Tibial nerve (tissue), 4 donors: ENCODE data around the gene TMC4. TPM values are rescaled to one million over a fixed set of nuclear protein-coding genes. Genes with fewer than 3 reads are reported as not detected.

Experiments
- DNase-seq, 2 donors: peaks; one replicate each; pipeline ENCODE4 v3.0.0-alpha.2; 2019; ENCODE audit warnings: low spot score in 2 of 2
- H3K27ac ChIP-seq, 4 donors: fragments of 200-600 bp; sonication (generic) in 3 of 4; one replicate each; pipeline ENCODE4 v1.5.1; 2017 to 2019; ENCODE audit warnings: mild to moderate bottlenecking in 1 of 4
- H3K27me3 ChIP-seq, 2 donors: fragments of 200-600 bp; sonication (generic) in 1 of 2; one replicate each; pipeline versions ENCODE4 v1.5.1 to v1.6.0; 2017 to 2019
- H3K36me3 ChIP-seq, 3 donors: fragments of 200-600 bp; sonication (generic); one replicate each; pipeline ENCODE4 v1.5.1; 2018 to 2019
- H3K4me1 ChIP-seq, 4 donors: fragments of 200-600 bp; sonication (generic) in 3 of 4; one replicate each; pipeline ENCODE4 v1.5.1; 2017 to 2019
- H3K4me3 ChIP-seq, 4 donors: fragments of 200-600 bp; sonication (generic) in 3 of 4; one replicate each; pipeline ENCODE4 v1.5.1; 2017 to 2019; ENCODE audit warnings: mild to moderate bottlenecking in 1 of 4, moderate library complexity in 1 of 4
- H3K9me3 ChIP-seq, 4 donors: fragments of 200-600 bp; sonication (generic) in 3 of 4; one replicate each; pipeline ENCODE4 v1.5.1; 2017 to 2019
- CTCF ChIP-seq, 5 experiments: fragments of 200-600 bp in 3 of 5; fragments of 450-650 bp in 2 of 5; sonication (generic) in 3 of 5; IDR thresholded peaks; one replicate each; pipeline ENCODE4 v1.5.1; 2016 to 2019; ENCODE audit warnings: antibody characterized with exemption in 5 of 5, mild to moderate bottlenecking in 3 of 5, moderate library complexity in 2 of 5
- EP300 ChIP-seq, 2 donors: sonication (generic); formaldehyde crosslinking; IDR thresholded peaks; one replicate each; pipeline ENCODE4 v1.6.1; 2017; ENCODE audit warnings: antibody characterized with exemption in 2 of 2, mild to moderate bottlenecking in 1 of 2
- POLR2A ChIP-seq, 2 donors: fragments of 450-650 bp; IDR thresholded peaks; one replicate each; pipeline ENCODE4 v1.6.1; 2017; ENCODE audit warnings: antibody characterized with exemption in 2 of 2, mild to moderate bottlenecking in 2 of 2, moderate library complexity in 2 of 2
- WGBS, 2 donors: methylation state at CpG; one replicate each; pipeline ENCODE4 v1.1.5; 2018; 5-methylcytosine and 5-hydroxymethylcytosine counted together
- total RNA-seq, 4 donors: library from RNA; depleted of rRNA; stranded (reverse); fragments of >200 nt; gene quantifications; one replicate each; pipeline ENCODE4 v1.1.0, GENCODE V29; 2016

The TMC4 gene
- total RNA-seq, 4 donors from 2014 or later: 0.22 to 8.8 (median 4.4) TPM; not detected in 1

- no peaks in the 10 kb centered on the region for H3K9me3 ChIP-seq
- H3K4me3 ChIP-seq: no peak overlapping the region
- DNase-seq: no peak
- no peak overlapping the region for H3K27ac ChIP-seq
- H3K36me3 ChIP-seq: peaks cover 2 to 100% (median 36%) of the 10 kb centered on the region in 3 donors
- no peaks in the 10 kb centered on the region for H3K4me1 ChIP-seq
- no peaks in the 10 kb centered on the region for H3K27me3 ChIP-seq
- no peak for TF ChIP-seq CTCF (IDR thresholded peaks at IDR 0.05)
- 92 to 94% methylated on average over 14 to 17 of the region's 17 CpGs for WGBS, 2 donors
These were observed 49.3 kb downstream of the TMC4 start for GRCh38 chr19:54123682-54124081.

- 90 to 93% methylated on average over 10 of the region's 10 CpGs for WGBS, 2 donors
- Histone ChIP-seq H3K4me1 (peaks cover 0 to 10% (median 9%) of the 10 kb centered on the region in 4 donors), H3K36me3 (peaks cover 2 to 84% (median 28%) of the 10 kb centered on the region in 3 donors), H3K4me3 (no peak overlapping the region), H3K9me3 (no peaks in the 10 kb centered on the region), H3K27me3 (no peaks in the 10 kb centered on the region), H3K27ac (no peak overlapping the region)
- TF ChIP-seq CTCF (IDR thresholded peaks at IDR 0.05) (no peak), EP300 (IDR thresholded peaks at IDR 0.05) (no peak), POLR2A (IDR thresholded peaks at IDR 0.05) (no peak)
- DNase-seq: no peak
These were observed 51.7 kb downstream of the TMC4 start for GRCh38 chr19:54121259-54121658.

GRCh38 chr19:54115109-54116063 lies 57.6 kb downstream of the TMC4 start, which contains the start of the genes PRPF31 and TFPT:
Gene PRPF31, plus strand, starts transcription at chr19:54115754. Its CDS starts 2,525 bp downstream, at chr19:54118279.
Gene TFPT, minus strand, starts transcription at chr19:54115657. Its CDS starts 388 bp downstream, at chr19:54115269.
- 0 to 1% methylated on average over 60 of the region's 60 CpGs for WGBS, 2 donors
- Histone ChIP-seq H3K4me3 (peak within 1 kb of the TSS; percentile 74 to 86 (median 77)), H3K4me1 (peaks cover 0 to 28% (median 25%) of the 10 kb centered on the region in 4 donors), H3K36me3 (peaks cover 0 to 52% (median 10%) of the 10 kb centered on the region in 3 donors), H3K27ac (peak within 1 kb of the TSS; percentile 80 to 99 (median 86)), H3K27me3 (no peaks in the 10 kb centered on the region), H3K9me3 (no peaks in the 10 kb centered on the region)
- TF ChIP-seq EP300 (IDR thresholded peaks at IDR 0.05) (peak; percentile 78 to 99), POLR2A (IDR thresholded peaks at IDR 0.05) (peak; percentile 15 to 58), CTCF (IDR thresholded peaks at IDR 0.05) (peak in 1 of 5 experiments; percentile 57)
- peak; percentile 99 to 100 for DNase-seq

- DNase-seq: no peak
- H3K27me3 ChIP-seq: no peaks in the 10 kb centered on the region
- H3K4me1 ChIP-seq: peaks cover 0 to 28% (median 25%) of the 10 kb centered on the region in 4 donors
- TF ChIP-seq EP300 (IDR thresholded peaks at IDR 0.05) (no peak), POLR2A (IDR thresholded peaks at IDR 0.05) (no peak), CTCF (IDR thresholded peaks at IDR 0.05) (no peak)
- H3K9me3 ChIP-seq: no peaks in the 10 kb centered on the region
- 21 to 22% methylated on average over 26 to 27 of the region's 28 CpGs for WGBS, 2 donors
- H3K27ac ChIP-seq: peak overlapping the region in 3 of 4 donors; percentile 81 to 99 (median 90)
- H3K4me3 ChIP-seq: peak overlapping the region; percentile 74 to 86 (median 77)
- peaks cover 0 to 52% (median 7%) of the 10 kb centered on the region in 3 donors for H3K36me3 ChIP-seq
These were observed 58.4 kb downstream of the TMC4 start for GRCh38 chr19:54114340-54115108.

Other genes starting within 250 kb of the TMC4 start
- gene CACNG8, start 210.2 kb downstream of the TMC4 start, total RNA-seq: not detected
- not detected for gene CACNG6, start 181.5 kb downstream of the TMC4 start, total RNA-seq
- gene VSTM1, start 109.3 kb downstream of the TMC4 start, total RNA-seq: not detected
- gene TARM1, start 91.8 kb downstream of the TMC4 start, total RNA-seq: not detected
- 1 to 10 TPM in 3 of 4 donors, under 1 TPM in 1; 0.66 to 7.2 (median 1.9) TPM for gene OSCAR, start 72.4 kb downstream of the TMC4 start, total RNA-seq
- gene NDUFA3, start 70.3 kb downstream of the TMC4 start, total RNA-seq: 10 to 100 TPM in 3 of 4 donors, 1 to 10 TPM in 1; 2.8 to 40.0 (median 25.4) TPM
- gene TFPT, start 57.5 kb downstream of the TMC4 start, total RNA-seq: 10 to 100 TPM in 3 of 4 donors, 1 to 10 TPM in 1; 9.6 to 19.0 (median 13.5) TPM
- gene PRPF31, start 57.4 kb downstream of the TMC4 start, total RNA-seq: 10 to 100 TPM; 37.7 to 67.5 (median 42.9) TPM
- 10 to 100 TPM; 21.6 to 30.3 (median 24.8) TPM for gene CNOT3, start 35.4 kb downstream of the TMC4 start, total RNA-seq
- gene LENG1, start 13.4 kb downstream of the TMC4 start, total RNA-seq: 10 to 100 TPM in 2 of 4 donors, 1 to 10 TPM in 2; 7.4 to 12.9 (median 10.4) TPM
- 10 to 100 TPM; 45.0 to 94.5 (median 50.2) TPM for gene MBOAT7, start 16.4 kb upstream of the TMC4 start, total RNA-seq
- 10 to 100 TPM; 37.3 to 70.8 (median 49.6) TPM for gene TSEN34, start 18.1 kb upstream of the TMC4 start, total RNA-seq
- gene RPS9, start 27.7 kb upstream of the TMC4 start, total RNA-seq: 1,000 to 10,000 TPM; 1,361 to 2,045 (median 1,633) TPM
- gene LILRB3, start 49.8 kb upstream of the TMC4 start, total RNA-seq: 10 to 100 TPM in 2 of 4 donors, 1 to 10 TPM in 2; 4.4 to 98.1 (median 16.5) TPM
- gene LILRA6, start 69.6 kb upstream of the TMC4 start, total RNA-seq: 10 to 100 TPM in 1 of 4 donors, 1 to 10 TPM in 1, under 1 TPM in 2; 0.22 to 10.2 (median 0.90) TPM
- 10 to 100 TPM in 3 of 4 donors, 1 to 10 TPM in 1; 8.3 to 49.5 (median 17.0) TPM for gene LILRB5, start 84.1 kb upstream of the TMC4 start, total RNA-seq
- gene LILRB2, start 108.0 kb upstream of the TMC4 start, total RNA-seq: 1 to 10 TPM; 1.6 to 8.4 (median 4.4) TPM
- 1 to 10 TPM in 2 of 4 donors, under 1 TPM in 1, not detected in 1; 0.42 to 3.9 (median 1.4) TPM for gene LILRA5, start 140.0 kb upstream of the TMC4 start, total RNA-seq
- not detected for gene LILRA4, start 166.0 kb upstream of the TMC4 start, total RNA-seq
- gene LAIR1, start 191.8 kb upstream of the TMC4 start, total RNA-seq: 10 to 100 TPM; 15.5 to 59.1 (median 31.1) TPM
- 10 to 100 TPM; 21.0 to 50.0 (median 34.9) TPM for gene TTYH1, start 242.3 kb upstream of the TMC4 start, total RNA-seq